HG03175 (cell line): ENCODE measurements around the gene CYP4F8.
"Not testable (repeated sequence)": the region's sequence is repeated elsewhere in the genome, so short reads cannot be mapped to it uniquely, and the experiment has no call there.

ENCODE experiments used
- ATAC-seq: cut with Tn5 transposase; IDR thresholded peaks from one replicate; pipeline ENCODE4 v1.9.1; 2021; ENCODE audit warnings: mild to moderate bottlenecking, moderate library complexity; ENCODE audit not compliant: unreplicated experiment

The CYP4F8 gene

DNA sequence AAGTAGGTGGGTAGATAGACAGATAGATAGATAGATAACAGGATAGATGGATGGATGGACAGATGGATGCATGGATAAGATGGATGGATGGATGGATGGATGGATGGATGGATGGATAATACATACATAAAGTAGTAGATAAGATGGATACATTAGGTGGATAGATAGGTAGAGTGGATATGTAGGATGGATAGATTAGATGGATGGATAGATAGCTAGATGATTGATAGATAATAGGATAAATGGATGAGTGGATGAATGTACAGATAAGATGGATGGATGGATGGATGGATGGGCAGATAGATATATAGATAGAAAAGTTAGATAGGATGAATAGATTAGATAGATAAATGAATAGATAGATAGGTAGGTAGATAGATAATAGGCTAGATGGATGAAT is 27.8 kb downstream of the CYP4F8 start:
- ATAC-seq = no peak

DNA sequence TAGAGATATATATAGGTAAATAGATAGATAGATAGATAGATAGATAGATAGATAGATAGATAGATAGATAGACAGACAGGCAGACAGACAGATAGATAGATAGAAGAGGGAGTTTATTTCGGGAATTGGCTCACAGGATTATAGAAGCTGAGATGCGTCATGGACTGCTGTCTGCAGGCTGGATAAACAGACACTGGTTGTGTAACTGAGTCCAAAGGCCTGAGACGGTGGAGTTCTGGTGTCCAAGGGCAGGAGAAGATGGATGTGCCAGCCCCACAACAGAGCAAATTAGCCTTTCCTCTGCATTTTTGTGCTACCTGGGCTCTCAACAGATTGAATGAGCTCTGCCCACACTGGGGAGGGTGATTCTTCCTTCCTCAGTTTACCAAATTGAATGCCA is 28.4 kb downstream of the CYP4F8 start:
- ATAC-seq = no peak

DNA sequence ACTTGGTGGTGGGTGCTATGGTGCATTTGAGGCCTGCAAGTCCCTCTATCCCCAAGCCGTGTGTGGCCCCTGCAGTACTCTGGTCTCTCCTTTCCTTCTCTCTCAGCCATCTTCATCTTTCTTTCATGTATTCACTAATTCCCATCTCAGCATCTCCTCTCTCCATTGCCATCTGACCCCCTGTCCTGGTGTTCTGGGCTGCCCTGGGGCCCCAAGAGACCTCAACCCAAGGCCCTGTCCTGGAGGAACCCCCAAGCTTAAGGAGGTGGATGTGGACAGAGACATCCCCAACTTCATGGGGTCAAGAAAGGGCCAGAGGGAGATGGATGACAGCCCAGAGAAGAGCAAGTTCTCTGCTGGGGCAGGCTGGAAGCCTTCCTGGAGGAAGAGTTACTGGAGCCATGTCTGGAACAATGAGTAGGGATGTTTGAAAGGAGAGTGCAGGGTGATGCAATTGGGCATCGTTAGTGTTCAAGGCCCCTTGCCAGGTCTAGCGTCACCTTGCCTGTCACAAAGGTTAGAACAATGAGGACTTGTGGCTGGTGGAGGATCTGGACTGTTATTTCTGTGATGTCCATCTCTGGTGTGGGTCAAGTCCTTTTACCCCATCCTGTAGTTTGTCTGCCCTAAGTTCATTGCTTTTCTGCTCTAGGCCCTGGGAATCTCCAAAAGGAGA is 29.2 kb downstream of the CYP4F8 start:
- ATAC-seq = no peak

DNA sequence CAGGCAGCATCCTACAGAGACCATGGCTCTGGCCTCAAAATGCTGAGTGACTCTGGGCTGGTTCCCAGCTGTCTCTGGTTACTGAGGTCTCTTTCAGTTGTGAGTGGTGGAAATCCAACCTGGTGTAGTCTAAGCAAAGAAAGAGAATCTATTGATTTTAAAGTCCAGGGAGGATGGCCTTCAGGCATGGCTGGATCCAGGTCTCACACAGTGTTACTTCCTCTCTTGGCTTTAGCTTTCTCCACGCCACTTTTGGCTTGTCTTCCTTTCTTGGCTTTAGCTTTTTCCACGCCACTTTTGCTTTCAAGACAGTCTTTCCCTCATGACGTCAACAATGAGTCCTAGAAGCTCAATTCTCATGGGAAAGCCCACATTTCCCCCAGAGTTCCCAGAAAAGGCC is 29.8 kb downstream of the CYP4F8 start:
- no peak for ATAC-seq

DNA sequence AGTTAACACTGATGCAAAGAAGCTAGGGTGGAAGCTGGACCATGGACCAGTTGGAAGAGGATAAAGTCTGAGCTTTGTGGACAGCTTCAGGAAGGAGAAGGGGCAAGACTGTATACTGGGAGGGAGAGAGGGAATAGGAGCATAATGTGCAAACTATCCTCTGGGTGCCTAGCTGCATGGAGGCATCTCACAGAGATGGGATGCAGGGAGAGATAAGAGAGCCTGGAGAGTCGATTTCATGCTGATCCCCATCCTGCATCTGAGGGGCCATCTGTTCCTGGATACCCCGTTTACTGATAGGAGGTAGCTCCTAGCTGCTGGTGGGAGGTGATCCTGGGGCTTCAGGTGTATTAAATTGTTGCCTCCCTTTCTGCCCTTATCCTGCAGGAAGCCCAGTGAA is 34.5 kb downstream of the CYP4F8 start:
- ATAC-seq = no peak

DNA sequence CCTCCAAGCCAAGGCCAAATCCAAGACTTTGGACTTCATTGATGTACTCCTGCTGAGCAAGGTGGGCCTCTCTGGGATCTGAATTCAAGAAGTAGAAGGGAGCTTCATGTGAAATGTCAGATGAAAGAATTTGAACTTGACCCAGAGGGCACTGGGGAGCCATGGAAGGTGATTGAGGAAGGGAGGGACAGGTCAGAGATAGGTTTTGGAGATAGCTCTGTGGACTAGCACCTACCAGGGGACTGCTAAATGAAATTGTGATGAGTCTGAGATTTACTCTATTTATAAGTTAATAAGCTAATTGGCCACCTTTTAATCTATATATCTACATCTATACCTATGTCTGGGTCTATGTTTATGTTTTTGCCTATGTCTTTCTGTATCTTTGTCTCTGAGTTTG is 35.1 kb downstream of the CYP4F8 start:
- not testable (repeated sequence) for ATAC-seq

DNA sequence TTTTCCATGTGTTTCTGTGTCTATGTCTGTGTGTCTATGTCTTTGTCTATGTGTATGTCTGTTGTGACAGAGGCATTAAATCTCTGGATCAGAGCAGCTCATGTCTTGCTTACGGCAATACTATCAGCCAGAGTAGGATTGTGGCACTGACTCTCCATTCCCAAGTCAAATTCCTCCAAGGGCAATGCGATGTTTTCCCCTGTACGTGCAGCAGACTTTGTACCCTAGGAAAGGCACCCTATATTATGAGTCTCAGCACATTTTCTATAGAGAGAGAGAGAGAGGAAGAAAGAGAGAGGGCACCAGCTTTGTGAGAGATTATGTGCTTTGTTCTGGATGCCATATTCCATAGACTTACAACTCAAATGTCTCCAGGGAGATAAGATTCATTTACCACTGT is 36.8 kb downstream of the CYP4F8 start:
- no peak for ATAC-seq

DNA sequence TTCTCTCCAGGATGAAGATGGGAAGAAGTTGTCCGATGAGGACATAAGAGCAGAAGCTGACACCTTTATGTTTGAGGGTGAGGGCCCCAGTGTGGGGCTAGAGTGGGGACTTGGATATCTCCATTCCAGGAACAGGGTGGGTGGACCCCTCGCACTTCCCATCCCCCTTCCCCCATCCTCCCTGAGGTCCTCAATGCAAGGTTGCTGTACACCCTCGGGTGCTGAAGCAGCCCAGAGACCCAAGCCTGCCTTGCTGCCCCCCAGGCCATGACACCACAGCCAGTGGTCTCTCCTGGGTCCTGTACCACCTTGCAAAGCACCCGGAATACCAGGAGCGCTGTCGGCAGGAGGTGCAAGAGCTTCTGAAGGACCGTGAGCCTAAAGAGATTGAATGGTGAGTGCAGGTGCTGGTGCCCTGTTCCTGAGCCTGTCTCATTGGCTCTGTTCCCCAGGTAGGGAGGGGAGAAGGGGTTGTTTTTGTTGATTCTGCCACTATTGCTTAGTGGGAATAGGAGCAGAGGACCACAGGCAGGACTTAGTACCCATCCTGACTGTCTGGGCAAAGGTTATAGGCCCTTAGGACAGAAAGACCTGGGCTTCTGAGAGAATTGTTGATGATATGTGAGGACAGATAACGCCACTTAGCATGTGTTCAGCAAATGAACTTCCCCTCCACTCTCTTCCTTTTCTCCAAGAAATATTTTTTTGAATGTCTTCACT is 37.7 kb downstream of the CYP4F8 start:
- ATAC-seq = no peak

DNA sequence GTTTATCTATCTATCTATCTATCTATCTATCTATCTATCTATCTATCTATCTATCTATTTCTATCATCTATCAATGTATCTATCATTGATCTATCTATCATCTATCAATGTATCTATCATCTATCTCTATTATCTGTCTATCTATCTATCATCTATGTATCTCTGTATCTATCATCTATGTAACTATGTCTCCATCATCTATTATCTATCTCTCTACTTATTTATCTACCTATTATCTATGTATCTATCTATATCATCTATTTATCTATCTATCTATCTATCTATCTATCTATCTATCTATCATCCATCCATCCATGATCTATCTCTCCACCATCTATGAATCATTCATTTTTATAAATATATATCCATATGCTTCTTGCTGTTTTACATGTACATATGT is 41.4 kb downstream of the CYP4F8 start:
- ATAC-seq = no peak

DNA sequence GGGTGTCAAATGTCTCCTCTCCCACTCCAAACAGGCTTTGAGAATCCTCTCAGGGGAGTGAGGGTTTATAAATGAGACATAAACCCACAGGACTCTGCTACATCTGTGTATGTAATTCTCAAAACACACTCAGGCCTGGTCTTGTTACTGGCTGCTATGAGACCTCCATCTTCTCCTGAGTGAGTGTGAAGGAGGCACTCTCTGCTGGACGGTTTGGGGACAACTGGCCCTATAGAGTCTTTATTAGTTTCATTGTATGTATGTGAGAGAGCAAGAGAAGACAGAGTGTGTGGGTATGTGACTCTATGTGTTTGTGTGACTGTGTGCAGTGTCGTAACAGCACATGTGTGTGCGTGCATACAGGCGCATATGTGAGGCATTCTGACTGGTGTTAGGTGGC is 48.2 kb downstream of the CYP4F8 start:
- no peak for ATAC-seq

DNA sequence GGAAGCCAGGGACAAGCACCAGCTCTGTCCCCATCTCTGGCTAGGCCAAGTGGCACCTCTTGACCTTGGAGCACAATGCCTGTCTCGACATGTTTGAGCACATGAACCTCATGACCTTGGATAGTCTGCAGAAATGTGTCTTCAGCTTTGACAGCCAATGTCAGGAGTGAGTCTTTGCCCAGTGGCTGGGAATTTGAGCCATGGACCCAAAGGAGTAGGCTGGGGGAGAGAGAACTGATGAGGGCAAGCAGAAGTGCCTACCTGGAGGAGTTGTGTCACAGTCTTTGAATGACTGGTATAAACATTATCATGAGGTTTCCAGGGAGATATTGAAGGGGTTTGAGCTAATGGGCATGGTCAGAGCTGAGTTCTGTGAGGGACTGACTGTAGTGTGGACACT is 51.2 kb downstream of the CYP4F8 start:
- ATAC-seq = no peak

DNA sequence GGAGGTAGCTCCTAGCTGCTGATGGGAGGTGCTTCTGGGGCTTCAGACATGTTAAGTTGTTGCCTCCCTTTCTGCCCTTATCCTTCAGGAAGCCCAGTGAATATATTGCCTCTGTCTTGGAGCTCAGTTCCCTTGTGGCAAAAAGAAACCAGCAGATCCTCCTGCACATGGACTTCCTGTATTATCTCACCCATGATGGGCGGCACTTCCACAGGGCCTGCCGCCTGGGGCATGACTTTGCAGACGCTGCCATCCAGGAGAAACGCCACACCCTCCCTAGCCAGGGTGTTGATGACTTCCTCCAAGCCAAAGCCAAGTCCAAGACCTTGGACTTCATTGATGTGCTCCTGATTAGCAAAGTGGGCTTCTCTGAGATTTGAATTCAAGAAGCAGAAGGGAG is 51.9 kb downstream of the CYP4F8 start:
- ATAC-seq = no peak

DNA sequence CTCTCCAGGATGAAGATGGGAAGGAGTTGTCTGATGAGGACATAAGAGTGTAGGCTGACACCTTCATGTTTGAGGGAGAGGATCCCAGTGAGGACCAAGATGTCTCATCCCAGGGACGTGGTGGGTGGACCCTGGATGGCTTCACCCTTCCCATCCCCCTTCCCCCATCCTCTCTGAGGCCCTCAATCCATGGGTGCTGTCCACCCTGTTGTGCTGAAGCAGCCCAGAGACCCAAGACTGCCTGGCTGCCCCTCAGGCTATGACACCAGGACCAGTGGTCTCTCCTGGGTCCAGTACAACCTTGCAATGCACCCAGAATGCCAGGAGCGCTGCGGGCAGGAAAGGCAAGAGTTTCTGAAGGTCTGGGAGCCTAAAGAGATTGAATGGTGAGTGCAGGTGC is 54.4 kb downstream of the CYP4F8 start:
- no peak for ATAC-seq

DNA sequence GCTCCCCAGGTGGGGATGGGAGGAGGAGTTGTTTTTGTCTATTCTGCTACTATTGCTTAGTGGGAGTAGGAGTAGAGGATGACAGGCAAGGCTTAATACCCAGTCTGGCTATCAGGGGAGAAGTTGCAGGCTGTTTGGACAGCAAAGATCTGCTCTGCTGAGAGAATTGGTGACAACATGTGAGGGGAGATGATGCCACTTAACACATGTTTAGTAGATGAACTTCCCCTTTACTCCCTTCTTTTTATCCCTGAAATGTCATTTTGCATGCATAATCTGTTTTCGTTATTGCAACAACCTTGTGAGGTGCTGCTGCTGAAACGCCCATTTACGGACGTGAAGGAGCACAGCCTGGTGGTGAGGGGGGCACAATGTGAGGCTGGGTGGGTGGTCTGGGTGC is 54.9 kb downstream of the CYP4F8 start:
- ATAC-seq = no peak

DNA sequence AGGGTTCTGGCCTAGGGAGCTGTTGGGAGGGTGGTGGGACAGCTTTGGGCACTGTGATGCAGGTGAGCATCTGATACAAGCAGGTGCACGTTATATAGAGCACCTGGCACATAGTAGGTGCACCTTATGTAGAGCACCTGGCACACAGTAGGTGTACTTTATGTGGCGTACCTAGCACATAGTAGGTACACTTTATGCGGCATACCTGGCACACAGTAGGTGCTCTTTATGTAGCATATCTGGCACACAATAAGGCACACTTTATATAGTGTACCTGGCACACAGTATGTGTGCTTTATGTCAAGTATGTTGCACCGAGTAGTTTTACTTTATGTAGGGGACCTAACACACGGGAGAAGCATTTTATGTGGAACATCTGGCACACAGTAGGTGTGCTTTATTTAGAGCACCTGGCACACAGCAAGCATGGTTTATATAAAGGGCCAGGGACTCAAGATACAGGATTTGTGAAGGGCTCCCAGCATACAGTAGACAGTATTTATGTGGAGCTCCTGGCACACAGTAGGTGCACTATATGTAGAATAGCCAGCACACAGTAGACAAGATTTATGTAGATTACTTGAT is 56.3 kb downstream of the CYP4F8 start:
- ATAC-seq = no peak

DNA sequence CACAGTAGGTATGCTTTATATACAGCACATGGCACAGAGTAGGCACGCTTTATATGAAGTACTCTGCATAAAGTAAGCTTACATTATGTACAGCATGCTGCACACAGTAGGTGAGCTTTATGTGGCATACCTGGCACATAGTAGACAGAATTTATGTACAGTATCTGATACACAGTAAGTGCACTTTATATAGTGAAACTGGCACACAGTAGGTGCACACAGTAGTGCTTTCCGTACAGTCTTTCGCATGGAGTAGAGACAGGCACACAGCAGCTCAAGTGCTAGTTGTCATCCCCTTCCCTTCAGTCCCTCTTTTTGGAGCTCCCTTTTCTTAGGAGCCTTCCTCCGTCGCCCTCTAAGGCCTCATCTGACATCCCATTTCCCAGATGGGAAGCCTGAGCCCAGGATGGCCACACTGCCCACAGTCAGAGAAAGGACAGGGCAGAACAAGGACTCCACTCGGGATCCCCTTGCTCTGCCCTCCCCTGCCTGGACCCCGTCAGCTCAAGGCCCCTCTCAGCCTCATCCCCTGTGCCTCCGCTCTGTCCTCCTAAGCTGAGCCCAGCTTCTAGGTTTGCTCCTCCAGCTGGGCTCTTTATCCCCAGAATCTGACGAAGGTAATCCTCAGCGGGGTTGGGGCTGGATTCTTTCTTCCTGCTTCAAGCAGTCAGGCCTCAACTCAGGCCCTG is 57.0 kb downstream of the CYP4F8 start:
- ATAC-seq = no peak

DNA sequence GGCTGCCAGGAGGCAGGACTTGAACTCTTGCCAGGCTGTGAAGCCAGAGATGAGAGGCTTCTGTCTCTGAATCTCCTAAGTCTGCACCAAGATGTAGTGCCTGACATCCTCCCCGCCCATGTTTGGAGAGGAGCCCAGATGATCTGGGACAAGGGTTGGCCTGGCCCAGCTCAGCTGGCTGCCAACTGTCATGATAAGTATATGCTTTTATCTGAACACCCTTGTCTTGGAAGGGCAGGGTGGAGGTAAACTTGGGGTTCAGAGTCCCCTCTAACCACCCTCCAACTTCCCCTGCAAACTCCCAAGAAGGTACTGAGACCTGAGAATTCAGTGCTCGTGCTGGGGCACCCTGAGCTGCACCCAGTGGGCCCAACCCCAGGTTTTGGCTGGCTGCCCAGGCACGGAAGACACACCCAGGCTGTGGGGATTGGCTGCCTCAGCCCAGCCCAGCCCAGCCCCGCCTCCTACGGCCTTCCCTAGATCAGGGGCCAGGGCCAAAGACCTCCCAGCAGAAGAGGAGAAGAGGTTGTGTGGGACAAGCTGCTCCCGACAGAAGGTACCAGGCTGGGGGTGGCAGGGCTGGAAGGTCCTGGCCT is 57.7 kb downstream of the CYP4F8 start, which contains the start of gene CYP4F12:
Gene CYP4F12, plus strand, starts transcription at position 508 of the 596 bp plus-strand sequence. CDS start 443 bp downstream, outside the sequence.
- no peak for ATAC-seq

DNA sequence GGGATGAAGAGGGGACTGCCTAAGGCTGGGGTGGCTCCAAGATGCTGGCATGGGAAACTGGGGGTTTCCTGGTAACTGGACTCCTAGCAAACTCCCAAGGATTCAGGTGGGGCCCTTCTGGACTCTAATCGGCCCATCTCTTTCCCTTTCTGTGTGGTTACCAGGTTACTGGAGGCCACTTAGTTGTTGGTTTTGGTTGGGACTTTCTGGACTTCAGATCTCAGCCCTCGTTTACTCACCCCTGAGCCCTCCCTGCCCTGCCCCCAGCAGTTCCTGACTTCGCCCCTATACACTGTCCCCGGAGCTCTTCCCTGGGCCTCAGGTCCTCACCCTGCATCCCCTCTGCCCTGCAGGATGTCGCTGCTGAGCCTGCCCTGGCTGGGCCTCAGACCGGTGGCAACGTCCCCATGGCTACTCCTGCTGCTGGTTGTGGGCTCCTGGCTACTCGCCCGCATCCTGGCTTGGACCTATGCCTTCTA is 58.2 kb downstream of the CYP4F8 start:
- ATAC-seq = no peak

DNA sequence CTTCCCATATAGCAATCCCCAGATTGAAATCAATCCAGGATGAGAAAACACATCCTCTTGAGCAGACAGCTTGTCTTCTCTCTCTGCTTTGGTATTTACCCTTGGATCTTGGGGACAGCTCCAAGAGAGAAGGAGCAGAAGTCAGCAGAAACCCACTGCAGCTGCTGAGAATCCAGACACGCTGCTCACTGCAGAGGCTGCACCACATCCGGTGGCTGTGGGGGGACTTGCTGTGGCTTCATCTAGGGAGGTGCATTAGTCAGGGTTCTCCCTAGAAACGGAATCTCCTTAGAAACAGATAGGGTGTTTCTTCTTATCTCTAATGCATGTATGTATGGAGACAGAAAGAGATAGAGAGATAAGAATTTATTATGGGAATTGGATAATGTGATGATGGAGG is 60.5 kb downstream of the CYP4F8 start:
- no peak for ATAC-seq

DNA sequence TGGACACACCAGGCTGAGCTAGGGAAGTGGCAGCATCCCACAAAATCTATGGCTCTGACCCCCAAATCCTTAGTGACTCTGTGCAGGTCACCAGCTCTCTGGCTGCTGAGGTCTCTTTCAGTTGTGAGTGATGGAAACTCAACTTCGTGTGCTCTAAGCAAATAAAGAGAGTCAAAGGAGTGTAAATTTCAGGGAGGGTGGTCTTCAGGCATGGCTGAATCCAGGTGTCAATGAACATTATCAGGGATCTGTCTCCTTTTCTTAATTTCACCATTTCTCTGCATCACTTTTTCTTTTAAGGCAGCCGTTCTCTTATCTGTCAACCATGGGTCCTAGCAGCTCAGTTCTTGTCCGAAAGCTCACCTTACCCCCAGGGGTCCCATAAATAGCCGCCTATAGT is 64.1 kb downstream of the CYP4F8 start:
- ATAC-seq = no peak

DNA sequence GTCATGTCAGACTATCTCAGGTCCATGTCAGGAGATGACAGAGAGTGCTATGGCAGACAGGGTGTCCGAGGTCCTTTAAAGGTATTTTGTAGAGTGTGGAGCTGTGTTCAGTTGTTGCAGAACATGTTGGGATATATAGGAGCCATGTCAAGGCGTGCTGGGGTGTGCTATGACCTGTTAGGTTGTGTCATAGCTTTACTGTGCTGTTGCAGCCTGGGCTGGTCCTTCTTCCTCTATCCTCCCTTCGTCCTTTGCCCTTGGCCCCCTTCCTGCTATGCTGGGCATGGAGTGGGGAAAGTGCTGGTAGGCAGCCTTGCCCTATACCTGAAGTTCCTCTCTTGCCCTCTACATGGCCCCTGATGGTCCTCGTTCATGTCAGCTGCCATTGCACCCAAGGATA is 64.8 kb downstream of the CYP4F8 start:
- ATAC-seq = not testable (repeated sequence)
